HepG2 (cell line): ENCODE data around the gene CAPN12. TPM values are rescaled to one million over a fixed set of nuclear protein-coding genes. Genes with fewer than 3 reads are reported as not detected.

Experiments used
- ARID4A ChIP-seq: sonication (generic); formaldehyde crosslinking; IDR thresholded peaks from 2 replicates; pipeline ENCODE4 v1.5.0; 2020; ENCODE audit warnings: mild to moderate bottlenecking, missing genetic modification reagents, borderline replicate concordance
- CREB3 ChIP-seq: sonication (generic); formaldehyde crosslinking; IDR thresholded peaks from 2 replicates; pipeline ENCODE4 v1.5.0; 2020; ENCODE audit warnings: missing genetic modification reagents
- GMEB2 ChIP-seq: IDR thresholded peaks from 2 replicates; pipeline ENCODE4 v1.6.1; 2016; ENCODE audit warnings: missing biosample characterization, missing genetic modification reagents, low read depth
- HOXA3 ChIP-seq: sonication (generic); formaldehyde crosslinking; IDR thresholded peaks from 2 replicates; pipeline ENCODE4 v1.5.0; 2020; ENCODE audit warnings: missing genetic modification reagents
- NFE2L2 ChIP-seq: fragments of 150-350 bp; IDR thresholded peaks from 2 replicates; pipeline ENCODE4 v1.6.1; 2014; ENCODE audit warnings: low read length
- PAXIP1 ChIP-seq: sonication (generic); formaldehyde crosslinking; conservative IDR thresholded peaks from 2 replicates; pipeline ENCODE4 v1.4.0; 2020; ENCODE audit warnings: mild to moderate bottlenecking, missing genetic modification reagents, moderate library complexity
- PHF20 ChIP-seq: sonication (generic); formaldehyde crosslinking; IDR thresholded peaks from 2 replicates; pipeline ENCODE4 v1.5.0; 2020; ENCODE audit warnings: mild to moderate bottlenecking, missing genetic modification reagents
- TEAD3 ChIP-seq: optimal IDR thresholded peaks from 2 replicates; pipeline ENCODE3; 2016; ENCODE audit warnings: borderline replicate concordance
- ZBTB33 ChIP-seq: sonication (generic); formaldehyde crosslinking; IDR thresholded peaks from 2 replicates; pipeline ENCODE4 v1.4.0; 2020; ENCODE audit warnings: missing genetic modification reagents
- ZBTB7A ChIP-seq: sonication (generic); formaldehyde crosslinking; IDR thresholded peaks from 2 replicates; pipeline ENCODE4 v1.8.0; 2022; ENCODE audit warnings: mild to moderate bottlenecking, missing genetic modification reagents
- ZNF704 ChIP-seq: sonication (generic); formaldehyde crosslinking; IDR thresholded peaks from 2 replicates; pipeline ENCODE4 v1.8.1; 2023; ENCODE audit warnings: mild to moderate bottlenecking, inconsistent platforms, moderate library complexity, missing genetic modification reagents, borderline replicate concordance
- ZNF788 ChIP-seq: sonication (generic); formaldehyde crosslinking; IDR thresholded peaks from 2 replicates; pipeline ENCODE4 v1.5.0; 2020; ENCODE audit warnings: mild to moderate bottlenecking, missing genetic modification reagents, borderline replicate concordance
- polyA plus RNA-seq, 8 experiments: library from polyadenylated mRNA; depleted of rRNA in 3 of 8; stranded (reverse) in 7 of 8; unstranded in 1 of 8; fragments of >200 nt; fragmentation: Illumina TruSeq in 4 of 8; extraction: Trizol in 4 of 8; gene quantifications; 2 replicates each; pipeline versions ENCODE4 v1.2.1 to v1.2.3, GENCODE V29; 2011 to 2016; ENCODE audit warnings: low read depth in 4 of 8, missing spikeins in 1 of 8, mixed read lengths in 1 of 8; ENCODE audit not compliant: insufficient read depth in 1 of 8
- total RNA-seq, 5 experiments: library from RNA; depleted of rRNA; stranded (reverse); fragments of >200 nt; fragmentation: Illumina TruSeq; extraction: Trizol; gene quantifications; 2 replicates each; pipeline ENCODE4 v1.2.3, GENCODE V29; 2016; ENCODE audit warnings: low read depth in 1 of 5
- TF ChIP-seq, protein P1 (sequence below): sonication (generic); formaldehyde crosslinking; IDR thresholded peaks from 2 replicates; pipeline ENCODE4 v1.4.0; 2020; ENCODE audit warnings: mild to moderate bottlenecking, low read depth, missing genetic modification reagents

Gene CAPN12
- total and polyA plus RNA-seq, 2 of the 13 experiments (the other 11 are each of a cell fraction or from before 2014, with no cell fraction given), result 1.6 to 13.6 TPM

DNA sequence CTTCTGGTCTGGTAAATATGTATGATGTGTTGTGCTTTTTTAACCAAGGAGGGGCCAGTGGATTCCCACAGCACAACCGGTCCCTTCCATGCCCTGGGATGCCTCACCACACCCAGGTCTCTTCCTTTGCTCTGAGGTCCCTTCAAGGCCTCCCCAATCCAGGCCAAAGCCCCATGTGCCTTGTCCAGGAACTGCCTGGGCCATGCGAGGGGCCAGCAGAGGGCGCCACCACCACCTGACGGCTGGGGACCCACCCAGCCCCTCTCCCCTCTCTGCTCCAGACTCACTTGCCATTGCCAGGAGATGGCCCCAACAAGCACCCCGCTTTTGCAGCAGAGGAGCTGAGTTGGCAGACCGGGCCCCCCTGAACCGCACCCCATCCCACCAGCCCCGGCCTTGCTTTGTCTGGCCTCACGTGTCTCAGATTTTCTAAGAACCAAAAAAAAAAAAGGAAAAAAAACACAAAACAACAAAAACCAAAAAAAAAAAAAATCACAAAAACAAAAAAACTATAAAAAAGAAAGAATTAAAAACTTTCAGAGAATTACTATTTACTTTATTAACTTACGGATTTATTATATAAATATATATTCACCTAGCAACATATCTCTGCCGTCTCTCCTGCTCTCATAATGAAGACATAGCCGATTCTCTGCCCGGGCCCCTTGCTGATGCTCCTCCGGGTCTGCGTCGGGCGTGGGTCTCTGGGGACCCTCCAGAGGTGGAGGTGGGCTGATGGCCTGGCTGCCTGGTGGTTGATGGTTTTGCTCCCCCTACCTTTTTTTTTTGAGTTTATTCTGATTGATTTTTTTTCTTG lies 14.4 kb downstream of the CAPN12 start (continued):
- TF ChIP-seq ARID4A (CRISPR knock-in tag) (peak; percentile 48; the same call in 1 of the 2 replicates), CREB3 (CRISPR knock-in tag) (no peak), NFE2L2 (no peak), ZBTB33 (peak; percentile 75), ZBTB7A (CRISPR knock-in tag) (no peak), ZNF788 (peak; percentile 47; the same call in 1 of the 2 replicates), HOXA3 (CRISPR knock-in tag) (peak; percentile 50; the same call in 1 of the 2 replicates), GMEB2 (CRISPR knock-in tag) (no peak), ZNF704 (CRISPR knock-in tag) (no peak), PAXIP1 (CRISPR knock-in tag) (no peak), TEAD3 (CRISPR knock-in tag) (peak; percentile 47), PHF20 (CRISPR knock-in tag) (no peak)
- TF ChIP-seq, protein P1, sequence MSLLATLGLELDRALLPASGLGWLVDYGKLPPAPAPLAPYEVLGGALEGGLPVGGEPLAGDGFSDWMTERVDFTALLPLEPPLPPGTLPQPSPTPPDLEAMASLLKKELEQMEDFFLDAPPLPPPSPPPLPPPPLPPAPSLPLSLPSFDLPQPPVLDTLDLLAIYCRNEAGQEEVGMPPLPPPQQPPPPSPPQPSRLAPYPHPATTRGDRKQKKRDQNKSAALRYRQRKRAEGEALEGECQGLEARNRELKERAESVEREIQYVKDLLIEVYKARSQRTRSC, result no peak
